A549 (cell line): ENCODE measurements around the gene FHL1. TPM values are rescaled to one million over a fixed set of nuclear protein-coding genes. Genes with fewer than 3 reads are reported as not detected.

Experiments
- ATAC-seq, 2 experiments: fragments of 200-7000 bp in 1 of 2; fragments of >200 bp in 1 of 2; cut with Nextera tagmentation in 1 of 2; cut with Tn5 transposase in 1 of 2; 3 replicates each; pipeline versions ENCODE4 v1.8.0 to v1.9.1; 2018 to 2020; ENCODE audit warnings: mild to moderate bottlenecking in 1 of 2, moderate library complexity in 1 of 2
- CTCF ChIA-PET: fragments of 300-600 bp; sonication (Branson Sonifier 250); formaldehyde crosslinking; extraction: SDS; loops from one replicate; lab custom pipeline; 2021; ENCODE audit warnings: antibody characterized with exemption, inconsistent platforms; lab: Yijun Ruan, JAX
- POLR2A ChIA-PET: fragments of 350-600 bp; formaldehyde crosslinking; extraction: SDS; loops from one replicate; lab custom pipeline; 2021; ENCODE audit warnings: antibody characterized with exemption, inconsistent platforms; lab: Yijun Ruan, JAX
- DNase-seq, 2 experiments: peaks; one replicate each; pipeline versions ENCODE4 v3.0.0 to v3.0.0-alpha.2; 2011 to 2016; ENCODE audit warnings: low read depth in 1 of 2, low spot score in 1 of 2
- FAIRE-seq: peaks from 2 replicates; lab custom pipeline; 2011; peaks lifted over from hg19 to GRCh38; lab: Jason Lieb, UNC
- H3K27ac ChIP-seq, 2 experiments: fragments of >200 bp; sonication (Bioruptor Twin); formaldehyde crosslinking; 3 replicates each; pipeline ENCODE4 v1.5.1; 2016 to 2017
- H3K4me1 ChIP-seq: fragments of >200 bp; sonication (Bioruptor Twin); formaldehyde crosslinking; 3 replicates; pipeline ENCODE4 v1.6.1; 2016
- H3K4me2 ChIP-seq: fragments of >200 bp; sonication (Bioruptor Twin); formaldehyde crosslinking; 3 replicates; pipeline ENCODE4 v1.6.1; 2016
- H3K4me3 ChIP-seq: fragments of >200 bp; sonication (Bioruptor Twin); formaldehyde crosslinking; 3 replicates; pipeline ENCODE4 v1.5.1; 2016
- H3K9me3 ChIP-seq: fragments of >200 bp; sonication (Bioruptor Twin); formaldehyde crosslinking; 3 replicates; pipeline ENCODE4 v1.6.1; 2016
- CBX2 ChIP-seq: fragments of 200-600 bp; sonication (generic); IDR thresholded peaks from 2 replicates; pipeline ENCODE4 v1.6.1; 2016; ENCODE audit warnings: low read depth, mild to moderate bottlenecking, borderline replicate concordance
- CBX8 ChIP-seq: fragments of 200-600 bp; sonication (generic); IDR thresholded peaks from 2 replicates; pipeline ENCODE4 v1.6.1; 2016
- CHD2 ChIP-seq: fragments of 150-350 bp; IDR thresholded peaks from 2 replicates; pipeline ENCODE4 v1.6.1; 2014; ENCODE audit warnings: low read length; ENCODE audit not compliant: partially characterized antibody
- CHD4 ChIP-seq: fragments of 200-600 bp; sonication (generic); IDR thresholded peaks from 2 replicates; pipeline ENCODE4 v1.6.1; 2016; ENCODE audit warnings: antibody characterized with exemption, mild to moderate bottlenecking, borderline replicate concordance
- EHF ChIP-seq: fragments of 250-450 bp; sonication (Bioruptor Pico); IDR thresholded peaks from 2 replicates; pipeline ENCODE4 v1.5.0; 2020; ENCODE audit warnings: mild to moderate bottlenecking
- ELK1 ChIP-seq: fragments of 150-350 bp; IDR thresholded peaks from 2 replicates; pipeline ENCODE4 v1.6.1; 2014; ENCODE audit warnings: low read depth, mild to moderate bottlenecking, low read length
- EP300 ChIP-seq, 2 experiments: fragments of >200 bp; sonication (Bioruptor Twin); formaldehyde crosslinking; IDR thresholded peaks; 2 replicates in 1 of 2; 3 replicates in 1 of 2; pipeline ENCODE4 v1.6.1; 2016 to 2017
- ESRRA ChIP-seq: fragments of 150-350 bp; IDR thresholded peaks from 2 replicates; pipeline ENCODE4 v1.6.1; 2014; ENCODE audit warnings: mild to moderate bottlenecking, low read length, borderline replicate concordance
- FOSL2 ChIP-seq, 2 experiments: fragments of 450-650 bp in 1 of 2; fragments of >200 bp in 1 of 2; sonication (Bioruptor Twin) in 1 of 2; formaldehyde crosslinking; IDR thresholded peaks; 2 replicates each; pipeline versions ENCODE4 v1.5.0 to v1.6.1; 2016 to 2020; ENCODE audit warnings: mild to moderate bottlenecking in 1 of 2, moderate library complexity in 1 of 2
- GATA3 ChIP-seq: IDR thresholded peaks from 2 replicates; pipeline ENCODE4 v1.6.1; 2012; ENCODE audit warnings: borderline replicate concordance
- HES2 ChIP-seq: fragments of >200 bp; sonication (Bioruptor Twin); formaldehyde crosslinking; IDR thresholded peaks from 2 replicates; pipeline ENCODE4 v1.6.1; 2016
- HOXB13 ChIP-seq: fragments of 250-450 bp; sonication (Bioruptor Pico); IDR thresholded peaks from 2 replicates; pipeline ENCODE4 v1.5.0; 2020; ENCODE audit warnings: low read depth, mild to moderate bottlenecking, moderate library complexity
- KDM5A ChIP-seq: fragments of 200-600 bp; sonication (generic); IDR thresholded peaks from 2 replicates; pipeline ENCODE4 v1.6.1; 2016; ENCODE audit warnings: antibody characterized with exemption, mild to moderate bottlenecking
- NFE2L2 ChIP-seq: fragments of 150-350 bp; conservative IDR thresholded peaks from 2 replicates; pipeline ENCODE4 v1.6.1; 2014; ENCODE audit warnings: low read length
- PBX3 ChIP-seq: IDR thresholded peaks from 2 replicates; pipeline ENCODE4 v1.6.1; 2012
- POLR2A ChIP-seq: IDR thresholded peaks from 2 replicates; pipeline ENCODE4 v1.6.1; 2012; ENCODE audit warnings: mild to moderate bottlenecking, low read length
- POLR2AphosphoS2 ChIP-seq: conservative IDR thresholded peaks from 2 replicates; pipeline ENCODE4 v1.6.1; 2012; ENCODE audit warnings: low read length, improper control_type of control experiment, inconsistent platforms
- RAD21 ChIP-seq, 2 experiments: fragments of >200 bp in 1 of 2; sonication (Bioruptor Twin) in 1 of 2; formaldehyde crosslinking in 1 of 2; IDR thresholded peaks in 1 of 2; conservative IDR thresholded peaks in 1 of 2; 2 replicates in 1 of 2; 3 replicates in 1 of 2; pipeline ENCODE4 v1.6.1; 2012 to 2018; ENCODE audit warnings: inconsistent platforms in 1 of 2
- RARB ChIP-seq: fragments of 250-450 bp; sonication (Bioruptor Pico); IDR thresholded peaks from 2 replicates; pipeline ENCODE4 v1.8.0; 2021; ENCODE audit warnings: mild to moderate bottlenecking, moderate library complexity
- RCOR1 ChIP-seq: fragments of 150-350 bp; IDR thresholded peaks from 2 replicates; pipeline ENCODE4 v1.6.1; 2014; ENCODE audit warnings: antibody characterized with exemption, low read length, low read depth
- RFX5 ChIP-seq: fragments of 450-650 bp; IDR thresholded peaks from 2 replicates; pipeline ENCODE4 v1.7.1; 2014; ENCODE audit warnings: antibody characterized with exemption, mild to moderate bottlenecking, moderate library complexity
- SMC3 ChIP-seq: fragments of >200 bp; sonication (Bioruptor Twin); formaldehyde crosslinking; IDR thresholded peaks from 3 replicates; pipeline ENCODE4 v1.6.1; 2018; ENCODE audit warnings: inconsistent platforms
- TP53 ChIP-seq: fragments of 250-450 bp; sonication (Bioruptor Pico); IDR thresholded peaks from 2 replicates; pipeline ENCODE4 v1.5.0; 2021; ENCODE audit warnings: mild to moderate bottlenecking, moderate library complexity
- ZC3H11A ChIP-seq: fragments of 450-650 bp; IDR thresholded peaks from 2 replicates; pipeline ENCODE4 v1.6.1; 2014; ENCODE audit warnings: antibody characterized with exemption, mild to moderate bottlenecking
- ZFP36 ChIP-seq: fragments of 450-650 bp; IDR thresholded peaks from 2 replicates; pipeline ENCODE4 v1.6.1; 2014; ENCODE audit warnings: borderline replicate concordance; ENCODE audit not compliant: partially characterized antibody
- ZSCAN20 ChIP-seq: fragments of 250-450 bp; sonication (Bioruptor Pico); IDR thresholded peaks from 2 replicates; pipeline ENCODE4 v1.8.0; 2022; ENCODE audit warnings: mild to moderate bottlenecking, moderate library complexity
- WGBS: methylation state at CpG from one replicate; pipeline ENCODE4 v1.1.6; 2017; ENCODE audit errors: missing lambda C conversion rate; 5-methylcytosine and 5-hydroxymethylcytosine counted together
- polyA plus RNA-seq, 4 experiments: library from polyadenylated mRNA; depleted of rRNA in 3 of 4; stranded (reverse); fragments of >200 nt; fragmentation: RNase III in 1 of 4; extraction: RNeasy Plus Mini Kit Qiagen cat#74134 plus additional on column Dnase treatment in 1 of 4; gene quantifications; 2 replicates in 3 of 4; 3 replicates in 1 of 4; pipeline ENCODE4 v1.2.3, GENCODE V29; 2011 to 2017
- TF ChIP-seq, protein P1 (sequence below): fragments of 200-600 bp; sonication (generic); IDR thresholded peaks from 2 replicates; pipeline ENCODE4 v1.6.1; 2016; ENCODE audit warnings: antibody characterized with exemption, mild to moderate bottlenecking, moderate library complexity

Gene FHL1
- polyA plus RNA-seq, 2 of the 4 experiments (the other 2 are of a cell fraction), result 31.6 to 32.2 TPM

GRCh38 chrX:136158685-136159084 lies 11.4 kb downstream of the FHL1 start:
- H3K27ac ChIP-seq, result no peak overlapping the region
- CTCF ChIA-PET, result no interaction called here
- TF ChIP-seq NFE2L2, result no peak
- no peak for TF ChIP-seq POLR2AphosphoS2
- no peak for TF ChIP-seq CHD4
- DNase-seq, result no peak
- FAIRE-seq, result no peak
- H3K4me2 ChIP-seq, result no peak overlapping the region
- no peaks in the 10 kb centered on the region for H3K4me1 ChIP-seq
- POLR2A ChIA-PET, result no interaction called here
- H3K4me3 ChIP-seq, result no peak overlapping the region
- 69% methylated on average over 4 of the region's 4 CpGs for WGBS
- ATAC-seq, result no peak
- H3K9me3 ChIP-seq, result no peaks in the 10 kb centered on the region

DNA sequence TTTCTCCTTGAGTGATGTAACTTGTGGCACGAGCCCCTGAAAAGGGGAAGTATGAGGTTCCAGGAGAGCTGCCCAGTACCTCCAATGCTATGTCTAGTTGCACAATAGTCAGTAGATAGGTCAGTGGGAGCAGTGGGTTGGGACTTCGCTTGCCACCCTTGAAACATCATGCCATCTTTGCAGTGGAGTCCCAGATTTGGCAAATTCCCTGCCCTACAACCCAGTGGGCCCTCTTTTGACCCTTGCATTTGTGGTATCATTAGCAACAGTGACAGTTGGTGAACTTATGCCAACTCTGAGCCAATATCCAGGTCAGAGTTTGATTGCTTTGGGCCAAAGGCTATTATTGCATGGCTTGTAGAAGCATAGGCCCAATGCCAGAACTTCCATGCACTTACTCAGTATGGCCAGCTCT lies 12.3 kb downstream of the FHL1 start:
- POLR2A ChIA-PET, result no interaction called here
- Histone ChIP-seq H3K4me1 (no peaks in the 10 kb centered on the region), H3K27ac (no peak overlapping the region), H3K9me3 (no peaks in the 10 kb centered on the region), H3K4me3 (no peak overlapping the region), H3K4me2 (no peak overlapping the region)
- TF ChIP-seq EP300 (IDR thresholded peaks at IDR 0.05), result no peak
- no peak for TF ChIP-seq RFX5
- no peak for TF ChIP-seq ELK1
- TF ChIP-seq NFE2L2, result no peak
- no peak for TF ChIP-seq HES2
- no peak for TF ChIP-seq CBX2
- TF ChIP-seq TP53 (CRISPR knock-in tag), result no peak
- TF ChIP-seq PBX3, result no peak
- TF ChIP-seq FOSL2 (IDR thresholded peaks at IDR 0.05), result no peak
- TF ChIP-seq FOSL2 (CRISPR knock-in tag; IDR thresholded peaks at IDR 0.05), result no peak
- no peak for TF ChIP-seq ZSCAN20 (CRISPR knock-in tag)
- no peak for TF ChIP-seq GATA3
- no peak for TF ChIP-seq CHD2
- TF ChIP-seq HOXB13 (CRISPR knock-in tag), result no peak
- TF ChIP-seq ZC3H11A, result no peak
- FAIRE-seq, result no peak
- CTCF ChIA-PET, result interaction anchor here (0.6 to 1.6 kb wide), 3 partner anchors 50 to 132 kb away, joined by 3 to 5 read pairs (median 4); no protein-coding TSS in a partner anchor
- 74% methylated on average over 2 of the region's 2 CpGs for WGBS
- no peak for ATAC-seq
- DNase-seq, result no peak

GRCh38 chrX:136162827-136163570 lies 15.7 kb downstream of the FHL1 start:
- 0 out of 6 replicates have a peak overlapping the region, but pooled peaks of 1 of the 2 experiments have one; percentile 8 for H3K27ac ChIP-seq
- H3K9me3 ChIP-seq, result no peaks in the 10 kb centered on the region
- FAIRE-seq, result peak; percentile 82
- no peak overlapping the region for H3K4me3 ChIP-seq
- peak; percentile 99 to 100 for ATAC-seq
- no peak overlapping the region for H3K4me2 ChIP-seq
- no peaks in the 10 kb centered on the region for H3K4me1 ChIP-seq
- peak; percentile 59 to 60 for DNase-seq
- WGBS, result 32% methylated on average over 9 of the region's 9 CpGs
- ChIA-PET CTCF (interaction anchor here (0.6 to 3.3 kb wide), 41 partner anchors 8 to 1092 kb away, joined by 3 to 124 read pairs (median 5); no protein-coding TSS in a partner anchor), POLR2A (interaction anchor here (0.6 to 1.0 kb wide), 2 partner anchors 135 to 162 kb away, joined by 3 to 6 read pairs; no protein-coding TSS in a partner anchor)
- TF ChIP-seq EHF (CRISPR knock-in tag) (no peak), SMC3 (peak; percentile 75), TP53 (CRISPR knock-in tag) (no peak), RARB (CRISPR knock-in tag) (no peak), ESRRA (no peak), CBX8 (no peak), CBX2 (no peak), POLR2A (no peak), KDM5A (no peak), RAD21 (conservative IDR thresholded peaks at IDR 0.05 in 1 of 2, IDR thresholded peaks at IDR 0.05 in 1 of 2) (peak; percentile 61 to 70), RCOR1 (no peak), HES2 (no peak), CHD2 (no peak), ZFP36 (no peak)
- TF ChIP-seq, protein P1, sequence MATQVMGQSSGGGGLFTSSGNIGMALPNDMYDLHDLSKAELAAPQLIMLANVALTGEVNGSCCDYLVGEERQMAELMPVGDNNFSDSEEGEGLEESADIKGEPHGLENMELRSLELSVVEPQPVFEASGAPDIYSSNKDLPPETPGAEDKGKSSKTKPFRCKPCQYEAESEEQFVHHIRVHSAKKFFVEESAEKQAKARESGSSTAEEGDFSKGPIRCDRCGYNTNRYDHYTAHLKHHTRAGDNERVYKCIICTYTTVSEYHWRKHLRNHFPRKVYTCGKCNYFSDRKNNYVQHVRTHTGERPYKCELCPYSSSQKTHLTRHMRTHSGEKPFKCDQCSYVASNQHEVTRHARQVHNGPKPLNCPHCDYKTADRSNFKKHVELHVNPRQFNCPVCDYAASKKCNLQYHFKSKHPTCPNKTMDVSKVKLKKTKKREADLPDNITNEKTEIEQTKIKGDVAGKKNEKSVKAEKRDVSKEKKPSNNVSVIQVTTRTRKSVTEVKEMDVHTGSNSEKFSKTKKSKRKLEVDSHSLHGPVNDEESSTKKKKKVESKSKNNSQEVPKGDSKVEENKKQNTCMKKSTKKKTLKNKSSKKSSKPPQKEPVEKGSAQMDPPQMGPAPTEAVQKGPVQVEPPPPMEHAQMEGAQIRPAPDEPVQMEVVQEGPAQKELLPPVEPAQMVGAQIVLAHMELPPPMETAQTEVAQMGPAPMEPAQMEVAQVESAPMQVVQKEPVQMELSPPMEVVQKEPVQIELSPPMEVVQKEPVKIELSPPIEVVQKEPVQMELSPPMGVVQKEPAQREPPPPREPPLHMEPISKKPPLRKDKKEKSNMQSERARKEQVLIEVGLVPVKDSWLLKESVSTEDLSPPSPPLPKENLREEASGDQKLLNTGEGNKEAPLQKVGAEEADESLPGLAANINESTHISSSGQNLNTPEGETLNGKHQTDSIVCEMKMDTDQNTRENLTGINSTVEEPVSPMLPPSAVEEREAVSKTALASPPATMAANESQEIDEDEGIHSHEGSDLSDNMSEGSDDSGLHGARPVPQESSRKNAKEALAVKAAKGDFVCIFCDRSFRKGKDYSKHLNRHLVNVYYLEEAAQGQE, result no peak
